NT2/D1 (cell line): ENCODE results near the gene NOL4L.

Source experiments
- SUZ12 ChIP-seq: IDR thresholded peaks from 2 replicates; pipeline ENCODE4 v1.6.1; 2011; ENCODE audit not compliant: insufficient read length, insufficient read depth; ENCODE audit errors: extremely low read depth
- ZNF274 ChIP-seq: IDR thresholded peaks from 2 replicates; pipeline ENCODE4 v1.6.1; 2011; ENCODE audit warnings: mild to moderate bottlenecking, low read depth, low read length

DNA sequence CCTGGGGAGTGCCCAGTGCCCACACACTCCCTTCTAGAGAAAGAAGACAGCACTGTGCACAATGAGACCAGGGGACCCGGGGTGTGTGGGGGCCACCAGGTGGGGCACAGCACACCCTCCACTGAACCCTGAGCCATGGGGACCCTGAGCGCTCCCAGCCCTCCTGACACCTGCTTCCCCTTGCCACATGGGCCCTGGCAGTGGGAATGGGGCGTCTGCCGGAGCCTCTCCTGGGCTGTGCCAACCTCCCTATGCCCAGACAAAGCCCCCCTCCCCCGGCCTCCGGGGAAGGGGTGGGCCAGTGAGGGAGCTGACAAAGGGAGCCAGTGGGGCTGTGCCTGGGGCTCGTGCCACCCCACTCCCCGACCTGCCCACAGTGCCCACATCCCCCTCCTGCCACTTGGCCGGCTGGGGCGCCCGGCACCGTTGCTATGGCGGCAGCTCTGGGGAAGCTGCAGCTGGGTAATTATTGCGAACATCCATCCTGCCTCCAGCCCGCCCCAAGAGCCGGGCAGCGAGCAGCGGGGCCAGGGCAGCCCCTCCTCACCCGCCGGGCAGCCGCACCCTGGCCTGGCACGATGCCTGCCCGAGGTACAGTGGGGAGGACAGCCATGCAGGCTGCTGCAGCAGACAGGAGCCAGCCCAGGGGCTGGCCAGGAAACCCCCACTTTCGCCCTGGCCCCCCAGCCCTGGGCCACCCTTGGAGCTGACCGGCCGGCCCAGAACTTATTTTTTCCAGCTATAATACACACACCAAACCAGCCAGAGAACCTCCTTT is 41.9 kb upstream of the NOL4L start:
- TF ChIP-seq SUZ12 (no peak), ZNF274 (no peak)
